Peyer's patch (tissue), 4 donors: ENCODE measurements around the gene TMEM183A. TPM values are rescaled to one million over a fixed set of nuclear protein-coding genes. Genes with fewer than 3 reads are reported as not detected.
"Not testable (repeated sequence)": the region's sequence is repeated elsewhere in the genome, so short reads cannot be mapped to it uniquely, and the experiment has no call there.

Experiments used
- DNase-seq, 3 donors: peaks; one replicate each; pipeline ENCODE4 v3.0.0-alpha.2; 2017 to 2019
- H3K27ac ChIP-seq, 4 donors: fragments of 200-600 bp; sonication (generic); one replicate each; pipeline ENCODE4 v1.5.1; 2016 to 2019
- H3K27me3 ChIP-seq, 2 donors: fragments of 200-600 bp; sonication (generic); one replicate each; pipeline ENCODE4 v1.5.1; 2019
- H3K36me3 ChIP-seq, 3 donors: fragments of 200-600 bp; sonication (generic); one replicate each; pipeline ENCODE4 v1.5.1; 2016 to 2019
- H3K4me1 ChIP-seq, 4 donors: fragments of 200-600 bp; sonication (generic); one replicate each; pipeline ENCODE4 v1.5.1; 2016 to 2019
- H3K4me3 ChIP-seq, 4 donors: fragments of 200-600 bp; sonication (generic); 1 replicate in 3 of 4; 2 replicates in 1 of 4; pipeline ENCODE4 v1.5.1; 2016 to 2019; ENCODE audit warnings: mild to moderate bottlenecking in 1 of 4
- H3K9me3 ChIP-seq, 4 donors: fragments of 200-600 bp; sonication (generic); one replicate each; pipeline ENCODE4 v1.5.1; 2016 to 2019; ENCODE audit warnings: mild to moderate bottlenecking in 1 of 4
- CTCF ChIP-seq, 6 experiments: fragments of 450-650 bp in 4 of 6; fragments of 200-600 bp in 2 of 6; sonication (generic) in 1 of 6; IDR thresholded peaks; one replicate each; pipeline ENCODE4 v1.5.1; 2017 to 2019; ENCODE audit warnings: antibody characterized with exemption in 6 of 6, mild to moderate bottlenecking in 3 of 6, moderate library complexity in 1 of 6
- POLR2A ChIP-seq, 2 donors: fragments of 450-650 bp; IDR thresholded peaks; one replicate each; pipeline ENCODE4 v1.5.1; 2017; ENCODE audit warnings: antibody characterized with exemption in 2 of 2, mild to moderate bottlenecking in 2 of 2, moderate library complexity in 2 of 2
- total RNA-seq, 4 donors: library from RNA; depleted of rRNA; stranded (reverse); fragments of >200 nt; gene quantifications; one replicate each; pipeline ENCODE4 v1.1.0, GENCODE V29; 2016

TMEM183A gene
- total RNA-seq, 4 donors from 2014 or later = 65.4 to 91.6 (median 80.4) TPM

GRCh38 chr1:202981939-202982338 lies 25.2 kb upstream of the TMEM183A start:
- Histone ChIP-seq H3K36me3 (no peaks in the 10 kb centered on the region), H3K4me3 (no peak overlapping the region), H3K27me3 (no peaks in the 10 kb centered on the region), H3K4me1 (no peaks in the 10 kb centered on the region), H3K27ac (no peak overlapping the region), H3K9me3 (no peaks in the 10 kb centered on the region)
- DNase-seq = no peak
- no peak for TF ChIP-seq CTCF (IDR thresholded peaks at IDR 0.05)
- no peak for TF ChIP-seq POLR2A (IDR thresholded peaks at IDR 0.05)

GRCh38 chr1:202982715-202983430 lies 24.3 kb upstream of the TMEM183A start:
- Histone ChIP-seq H3K4me3 (no peak overlapping the region), H3K9me3 (no peaks in the 10 kb centered on the region), H3K36me3 (no peaks in the 10 kb centered on the region), H3K4me1 (no peaks in the 10 kb centered on the region), H3K27me3 (no peaks in the 10 kb centered on the region), H3K27ac (no peak overlapping the region)
- DNase-seq = no peak
- TF ChIP-seq POLR2A (IDR thresholded peaks at IDR 0.05) = no peak
- TF ChIP-seq CTCF (IDR thresholded peaks at IDR 0.05) = no peak

GRCh38 chr1:202986120-202986519 lies 21.1 kb upstream of the TMEM183A start:
- not testable (repeated sequence) for H3K27ac ChIP-seq, H3K4me3 ChIP-seq, H3K36me3 ChIP-seq, H3K27me3 ChIP-seq, H3K4me1 ChIP-seq, H3K9me3 ChIP-seq, DNase-seq

- DNase-seq = no peak
- TF ChIP-seq CTCF (IDR thresholded peaks at IDR 0.05) (no peak), POLR2A (IDR thresholded peaks at IDR 0.05) (no peak)
These were observed 19.9 kb upstream of the TMEM183A start for GRCh38 chr1:202987255-202987654.

GRCh38 chr1:202987922-202988583 lies 19.1 kb upstream of the TMEM183A start:
- Histone ChIP-seq H3K27ac (no peak overlapping the region), H3K27me3 (no peaks in the 10 kb centered on the region), H3K9me3 (no peaks in the 10 kb centered on the region), H3K4me1 (no peaks in the 10 kb centered on the region), H3K36me3 (no peaks in the 10 kb centered on the region), H3K4me3 (no peak overlapping the region)
- TF ChIP-seq CTCF (IDR thresholded peaks at IDR 0.05) (no peak), POLR2A (IDR thresholded peaks at IDR 0.05) (no peak)
- DNase-seq = no peak

More at GRCh38 chr1:202987255-202987654, 19.9 kb upstream of the TMEM183A start:
- Histone ChIP-seq H3K27me3 (no peaks in the 10 kb centered on the region), H3K9me3 (no peaks in the 10 kb centered on the region), H3K4me1 (no peaks in the 10 kb centered on the region), H3K4me3 (no peak overlapping the region), H3K27ac (no peak overlapping the region), H3K36me3 (no peaks in the 10 kb centered on the region)

GRCh38 chr1:202989879-202990278 lies 17.3 kb upstream of the TMEM183A start:
- H3K4me3 ChIP-seq = no peak overlapping the region
- H3K36me3 ChIP-seq = no peaks in the 10 kb centered on the region
- TF ChIP-seq CTCF (IDR thresholded peaks at IDR 0.05) (no peak), POLR2A (IDR thresholded peaks at IDR 0.05) (no peak)
- no peak overlapping the region for H3K27ac ChIP-seq
- no peaks in the 10 kb centered on the region for H3K9me3 ChIP-seq
- no peaks in the 10 kb centered on the region for H3K4me1 ChIP-seq
- no peaks in the 10 kb centered on the region for H3K27me3 ChIP-seq
- DNase-seq = no peak
